ENCODE data around the gene NEK10. TPM values are rescaled to one million over a fixed set of nuclear protein-coding genes. Genes with fewer than 3 reads are reported as not detected.

Gene NEK10
- total RNA-seq, 3 donors from 2014 or later (not counting 1 experiment from before 2014, with no cell fraction given), result 0.68 to 1.6 (median 0.80) TPM

DNA sequence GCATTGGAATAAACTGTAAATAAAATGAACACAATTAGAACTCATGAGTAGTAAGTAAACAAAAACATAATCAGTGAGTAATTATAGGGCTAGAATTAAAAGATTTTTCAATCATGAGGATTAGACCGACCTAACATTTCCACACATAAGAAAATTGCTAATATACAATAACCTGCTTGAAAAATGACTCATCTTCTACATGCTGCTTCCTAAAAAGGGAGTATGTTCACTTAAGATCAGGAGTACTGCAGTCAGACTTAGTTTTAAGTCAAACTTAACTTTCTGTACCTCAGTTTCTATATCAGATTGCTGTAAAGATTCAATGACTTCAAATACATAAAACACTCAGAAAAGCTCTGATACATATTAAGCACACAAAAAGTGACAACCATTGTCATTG lies 22.6 kb upstream of the NEK10 start:
- Histone ChIP-seq H3K36me3 (ENCODE audit: control insufficient read depth, insufficient read depth, low read length) (peaks cover 42% of the 10 kb centered on the region), H3K27me3 (ENCODE audit: control insufficient read depth, insufficient read depth, low read length) (no peaks in the 10 kb centered on the region), H3K4me3 (ENCODE audit: low read length) (no peak overlapping the region), H3K27ac (ENCODE audit: low read length) (no peak overlapping the region), H3K4me1 (ENCODE audit: control insufficient read depth, insufficient read depth, low read length) (no peaks in the 10 kb centered on the region), H3K9me3 (ENCODE audit: control insufficient read depth, insufficient read depth, low read length) (no peaks in the 10 kb centered on the region)
- no peak for ATAC-seq
- no peaks in the 10 kb centered on the region for H3K9me3 Mint-ChIP-seq
- H3K36me3 Mint-ChIP-seq, result peaks cover 7% of the 10 kb centered on the region
- H3K27ac Mint-ChIP-seq, result peak overlapping the region in 1 of 2 donors; percentile 47
- no peak for DNase-seq
- no CpG with 5 or more reads among the region's 1 CpG for WGBS (ENCODE audit: insufficient coverage)
- H3K4me3 Mint-ChIP-seq, result no peak overlapping the region
- intact Hi-C loops (cut with micrococcal nuclease), result no loop called here
- TF ChIP-seq, protein P1, sequence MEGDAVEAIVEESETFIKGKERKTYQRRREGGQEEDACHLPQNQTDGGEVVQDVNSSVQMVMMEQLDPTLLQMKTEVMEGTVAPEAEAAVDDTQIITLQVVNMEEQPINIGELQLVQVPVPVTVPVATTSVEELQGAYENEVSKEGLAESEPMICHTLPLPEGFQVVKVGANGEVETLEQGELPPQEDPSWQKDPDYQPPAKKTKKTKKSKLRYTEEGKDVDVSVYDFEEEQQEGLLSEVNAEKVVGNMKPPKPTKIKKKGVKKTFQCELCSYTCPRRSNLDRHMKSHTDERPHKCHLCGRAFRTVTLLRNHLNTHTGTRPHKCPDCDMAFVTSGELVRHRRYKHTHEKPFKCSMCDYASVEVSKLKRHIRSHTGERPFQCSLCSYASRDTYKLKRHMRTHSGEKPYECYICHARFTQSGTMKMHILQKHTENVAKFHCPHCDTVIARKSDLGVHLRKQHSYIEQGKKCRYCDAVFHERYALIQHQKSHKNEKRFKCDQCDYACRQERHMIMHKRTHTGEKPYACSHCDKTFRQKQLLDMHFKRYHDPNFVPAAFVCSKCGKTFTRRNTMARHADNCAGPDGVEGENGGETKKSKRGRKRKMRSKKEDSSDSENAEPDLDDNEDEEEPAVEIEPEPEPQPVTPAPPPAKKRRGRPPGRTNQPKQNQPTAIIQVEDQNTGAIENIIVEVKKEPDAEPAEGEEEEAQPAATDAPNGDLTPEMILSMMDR (IDR thresholded peaks at IDR 0.05), result no peak
- no peaks in the 10 kb centered on the region for H3K27me3 Mint-ChIP-seq (ENCODE audit: low read depth in 2 of 2)
- H3K4me1 Mint-ChIP-seq, result no peaks in the 10 kb centered on the region

DNA sequence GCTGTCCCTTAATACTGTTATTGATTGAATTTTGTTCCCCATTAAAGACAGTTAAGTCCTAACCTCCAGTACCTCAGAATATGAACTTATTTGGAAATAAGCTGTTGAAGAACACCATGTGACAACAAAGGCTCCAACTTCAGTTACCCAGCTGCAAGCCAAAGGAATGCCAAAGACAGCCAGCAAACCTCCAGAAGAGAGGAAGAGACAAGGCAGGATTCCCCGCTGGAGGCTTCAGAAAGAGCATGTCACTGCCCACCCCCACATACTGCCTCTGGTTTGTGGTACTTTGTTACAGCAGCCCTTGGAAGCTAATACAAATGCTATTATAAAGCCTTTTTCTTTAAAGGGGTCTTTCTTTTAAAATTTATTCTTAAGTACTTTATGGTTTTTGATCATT lies 18.4 kb upstream of the NEK10 start:
- H3K36me3 ChIP-seq (ENCODE audit: control insufficient read depth, insufficient read depth, low read length), result peaks cover 57% of the 10 kb centered on the region
- ATAC-seq, result no peak

DNA sequence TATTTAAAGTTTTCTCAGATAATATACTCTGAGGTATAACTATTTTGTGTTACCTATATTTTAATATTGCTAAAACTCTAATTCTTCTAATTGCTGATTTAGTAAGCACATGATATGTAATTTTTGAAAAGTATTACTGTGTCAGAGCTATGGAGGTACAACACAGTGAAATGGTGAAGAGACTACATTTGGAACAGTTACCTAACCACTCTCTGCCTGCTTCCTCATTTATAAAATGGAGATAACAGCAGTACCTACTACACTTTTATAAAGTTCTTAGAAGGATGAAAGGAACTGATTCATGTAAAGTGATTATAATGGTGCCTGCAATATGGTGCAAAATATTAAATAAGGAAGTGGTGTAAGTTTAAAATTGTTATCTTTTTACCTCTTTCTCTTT lies 16.3 kb upstream of the NEK10 start:
- peaks cover 58% of the 10 kb centered on the region for H3K36me3 ChIP-seq (ENCODE audit: control insufficient read depth, insufficient read depth, low read length)
- H3K27me3 ChIP-seq (ENCODE audit: control insufficient read depth, insufficient read depth, low read length), result no peaks in the 10 kb centered on the region
- TF ChIP-seq, protein P1 (IDR thresholded peaks at IDR 0.05), result no peak
- no peaks in the 10 kb centered on the region for H3K9me3 ChIP-seq (ENCODE audit: control insufficient read depth, insufficient read depth, low read length)
- no peaks in the 10 kb centered on the region for H3K4me1 Mint-ChIP-seq
- intact Hi-C loops (cut with micrococcal nuclease), result no loop called here
- H3K4me3 Mint-ChIP-seq, result no peak overlapping the region
- H3K27ac ChIP-seq (ENCODE audit: low read length), result no peak overlapping the region
- no peak overlapping the region for H3K4me3 ChIP-seq (ENCODE audit: low read length)
- no peak for ATAC-seq
- H3K27ac Mint-ChIP-seq, result no peak overlapping the region
- H3K27me3 Mint-ChIP-seq (ENCODE audit: low read depth in 2 of 2), result no peaks in the 10 kb centered on the region
- H3K4me1 ChIP-seq (ENCODE audit: control insufficient read depth, insufficient read depth, low read length), result no peaks in the 10 kb centered on the region
- no peaks in the 10 kb centered on the region for H3K9me3 Mint-ChIP-seq
- peaks cover 6% of the 10 kb centered on the region for H3K36me3 Mint-ChIP-seq
- no peak for DNase-seq

More for the DNA sequence above, 18.4 kb upstream of the NEK10 start:
- no peak overlapping the region for H3K27ac Mint-ChIP-seq
- Histone ChIP-seq H3K27me3 (ENCODE audit: control insufficient read depth, insufficient read depth, low read length) (no peaks in the 10 kb centered on the region), H3K4me1 (ENCODE audit: control insufficient read depth, insufficient read depth, low read length) (no peaks in the 10 kb centered on the region), H3K27ac (ENCODE audit: low read length) (no peak overlapping the region), H3K9me3 (ENCODE audit: control insufficient read depth, insufficient read depth, low read length) (no peaks in the 10 kb centered on the region), H3K4me3 (ENCODE audit: low read length) (no peak overlapping the region)
- DNase-seq, result no peak
- TF ChIP-seq, protein P1 (IDR thresholded peaks at IDR 0.05), result no peak
- intact Hi-C loops (cut with micrococcal nuclease), result no loop called here
- H3K36me3 Mint-ChIP-seq, result peaks cover 7% of the 10 kb centered on the region
- no peaks in the 10 kb centered on the region for H3K4me1 Mint-ChIP-seq
- no CpG with 5 or more reads among the region's 1 CpG for WGBS (ENCODE audit: insufficient coverage)
- no peaks in the 10 kb centered on the region for H3K9me3 Mint-ChIP-seq
- no peak overlapping the region for H3K4me3 Mint-ChIP-seq
- no peaks in the 10 kb centered on the region for H3K27me3 Mint-ChIP-seq (ENCODE audit: low read depth in 2 of 2)

DNA sequence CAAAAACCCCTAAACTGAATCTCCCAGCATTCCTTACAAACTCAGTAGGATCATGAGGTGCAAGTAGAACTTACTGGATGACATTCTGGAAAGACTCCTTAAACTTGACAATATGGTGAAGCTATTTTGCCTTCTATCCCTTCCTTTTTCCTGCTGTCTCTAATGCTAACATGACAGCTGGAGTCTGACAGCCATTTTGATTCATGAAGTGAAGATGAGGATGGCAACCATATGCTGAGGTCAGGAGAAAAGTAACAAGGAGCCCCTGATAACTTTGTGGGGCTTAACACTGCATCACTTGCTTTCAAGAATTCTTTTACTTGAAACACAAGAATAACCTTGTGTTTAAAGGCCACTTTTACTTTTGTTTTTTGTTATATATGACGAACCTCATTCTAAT lies 15.0 kb upstream of the NEK10 start:
- WGBS (ENCODE audit: insufficient coverage), result no CpG with 5 or more reads among the region's 1 CpG
- TF ChIP-seq, protein P1 (IDR thresholded peaks at IDR 0.05), result no peak
- intact Hi-C loops (cut with micrococcal nuclease), result no loop called here
- Histone ChIP-seq H3K4me3 (ENCODE audit: low read length) (no peak overlapping the region), H3K9me3 (ENCODE audit: control insufficient read depth, insufficient read depth, low read length) (no peaks in the 10 kb centered on the region), H3K36me3 (ENCODE audit: control insufficient read depth, insufficient read depth, low read length) (peaks cover 55% of the 10 kb centered on the region), H3K27me3 (ENCODE audit: control insufficient read depth, insufficient read depth, low read length) (no peaks in the 10 kb centered on the region), H3K27ac (ENCODE audit: low read length) (no peak overlapping the region), H3K4me1 (ENCODE audit: control insufficient read depth, insufficient read depth, low read length) (no peaks in the 10 kb centered on the region)
- ATAC-seq, result no peak
- no peak for DNase-seq
- Mint-ChIP-seq H3K9me3 (no peaks in the 10 kb centered on the region), H3K27me3 (ENCODE audit: low read depth in 2 of 2) (no peaks in the 10 kb centered on the region), H3K36me3 (peaks cover 6% of the 10 kb centered on the region), H3K27ac (no peak overlapping the region), H3K4me3 (no peak overlapping the region), H3K4me1 (no peaks in the 10 kb centered on the region)
